K562 treated with DMSO at 1 percent for 12 hours (cell line): Measurements from ENCODE around the gene PDPK1. TPM values are rescaled to one million over a fixed set of nuclear protein-coding genes. Genes with fewer than 3 reads are reported as not detected.

Experiments used
- total RNA-seq: library from RNA; unstranded; fragments of 300-600 nt; gene quantifications from 2 replicates; pipeline ENCODE4 v1.2.3, GENCODE V29; 2022; ENCODE audit not compliant: insufficient read depth

PDPK1 gene
- total RNA-seq, result 8.4 and 41.4 TPM in 2 replicates

DNA sequence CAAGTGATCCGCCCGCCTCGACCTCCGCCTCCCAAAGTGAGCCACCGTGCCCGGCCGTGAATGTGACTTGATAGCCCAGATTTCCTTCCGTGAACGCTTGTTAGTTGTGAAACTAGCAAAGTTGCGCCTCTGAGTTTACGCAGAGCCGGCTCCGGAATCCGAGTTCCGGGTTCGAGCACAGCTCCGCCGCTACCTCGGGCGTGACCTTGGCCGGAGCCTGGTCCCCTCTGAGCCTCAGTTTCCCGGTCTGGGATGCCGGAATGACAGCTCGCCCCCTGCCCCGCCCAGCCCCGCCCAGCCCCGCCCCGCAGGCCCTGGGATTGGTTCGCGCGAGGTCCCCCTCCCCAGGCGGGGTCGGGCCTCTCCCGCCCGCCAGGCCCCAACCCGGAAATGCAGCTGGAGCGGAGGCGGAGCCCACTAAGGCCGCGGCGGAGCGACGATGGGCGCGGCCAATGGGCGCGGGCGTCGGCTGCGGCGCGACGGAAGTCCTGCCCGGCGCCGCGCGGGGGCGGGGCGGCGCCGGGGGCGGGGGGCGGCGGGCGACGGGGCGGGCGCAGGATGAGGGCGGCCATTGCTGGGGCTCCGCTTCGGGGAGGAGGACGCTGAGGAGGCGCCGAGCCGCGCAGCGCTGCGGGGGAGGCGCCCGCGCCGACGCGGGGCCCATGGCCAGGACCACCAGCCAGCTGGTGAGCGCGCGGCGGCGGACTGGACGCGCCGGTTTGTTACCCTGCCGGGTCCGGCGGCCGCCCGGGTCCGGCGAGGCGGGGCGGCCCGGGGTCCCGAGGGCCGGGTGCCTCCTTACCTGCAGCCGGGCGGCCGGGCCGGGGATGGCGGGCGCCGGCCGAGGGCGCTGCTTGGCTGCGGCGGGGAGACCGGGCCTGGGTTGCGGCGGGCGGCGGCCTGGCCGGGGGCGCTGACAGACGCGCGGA lies at the start of gene PDPK1:
TSS of gene PDPK1 (plus strand) at position 571 of the 929 bp plus-strand sequence. CDS start at position 663, 92 bp downstream.

GRCh38 chr16:2513405-2514332 lies 24.2 kb upstream of the PDPK1 start, which contains the start of gene ATP6V0C:
Gene ATP6V0C (plus strand): TSS chr16:2513952. CDS start chr16:2514104, 152 bp downstream.

GRCh38 chr16:2520097-2520783 lies 17.6 kb upstream of the PDPK1 start, which contains the start of gene AMDHD2:
Gene AMDHD2 (plus strand): TSS chr16:2520371. CDS start chr16:2520459, 88 bp downstream.

GRCh38 chr16:2531371-2531695 lies 6.5 kb upstream of the PDPK1 start, which contains the start of gene CEMP1:
Gene CEMP1 (minus strand): TSS chr16:2531408. CDS start chr16:2531073, 335 bp downstream.

Other genes with a start within 250 kb of the PDPK1 start
- 12.0 and 28.5 TPM in 2 replicates for gene ABCA3, start 197.3 kb upstream of the PDPK1 start, total RNA-seq
- 22.7 and 45.3 TPM in 2 replicates for gene CCNF, start 108.6 kb upstream of the PDPK1 start, total RNA-seq
- gene TEDC2, start 77.9 kb upstream of the PDPK1 start, total RNA-seq, result 35.6 and 43.5 TPM in 2 replicates
- gene NTN3, start 66.7 kb upstream of the PDPK1 start, total RNA-seq, result not detected in 2 replicates
- 3.4 and 13.9 TPM in 2 replicates for gene TBC1D24, start 62.9 kb upstream of the PDPK1 start, total RNA-seq
- gene ATP6V0C, start 24.1 kb upstream of the PDPK1 start, total RNA-seq, result 460 and 473 TPM in 2 replicates
- 31.3 and 51.9 TPM in 2 replicates for gene AMDHD2, start 17.6 kb upstream of the PDPK1 start, total RNA-seq
- 7.2 and 8.8 TPM in 2 replicates for gene CEMP1, start 6.6 kb upstream of the PDPK1 start, total RNA-seq
- gene KCTD5, start 144.5 kb downstream of the PDPK1 start, total RNA-seq, result 45.9 and 57.1 TPM in 2 replicates
- 1.0 and 2.4 TPM in 2 replicates for gene PRSS27, start 182.2 kb downstream of the PDPK1 start, total RNA-seq
- gene SRRM2, start 214.6 kb downstream of the PDPK1 start, total RNA-seq, result 211 and 370 TPM in 2 replicates
- 243 and 416 TPM in 2 replicates for gene ELOB, start 239.3 kb downstream of the PDPK1 start, total RNA-seq
- gene PRSS33, start 249.5 kb downstream of the PDPK1 start, total RNA-seq, result not detected in 2 replicates